GM19099 (cell line): ENCODE data around the gene NUCB1.

Experiments
- POLR2A ChIP-seq: IDR thresholded peaks from 3 replicates; pipeline ENCODE4 v1.6.1; 2011; ENCODE audit warnings: low read depth; ENCODE audit not compliant: insufficient read length; ENCODE audit errors: extremely low read depth

NUCB1 gene

GRCh38 chr19:48922548-48923490, 22.7 kb downstream of the NUCB1 start:
- no peak for TF ChIP-seq POLR2A

- TF ChIP-seq POLR2A = no peak
These were observed 25.2 kb downstream of the NUCB1 start for GRCh38 chr19:48925240-48925843.

- TF ChIP-seq POLR2A = no peak
These were observed 26.8 kb downstream of the NUCB1 start for GRCh38 chr19:48926909-48927308.

- no peak for TF ChIP-seq POLR2A
These were observed 28.3 kb downstream of the NUCB1 start for GRCh38 chr19:48928164-48929025.

- TF ChIP-seq POLR2A = no peak
These were observed 33.3 kb downstream of the NUCB1 start, which contains the start of gene DHDH for GRCh38 chr19:48933382-48933932. Gene DHDH (plus strand): TSS chr19:48933699. CDS start chr19:48933722, 23 bp downstream.

GRCh38 chr19:48934837-48935236, 34.7 kb downstream of the NUCB1 start:
- no peak for TF ChIP-seq POLR2A

GRCh38 chr19:48935864-48936263, 35.8 kb downstream of the NUCB1 start:
- TF ChIP-seq POLR2A = no peak

GRCh38 chr19:48938256-48938655, 38.1 kb downstream of the NUCB1 start:
- no peak for TF ChIP-seq POLR2A

- TF ChIP-seq POLR2A = no peak
These were observed 40.8 kb downstream of the NUCB1 start for GRCh38 chr19:48940902-48941301.

GRCh38 chr19:48943081-48943480, 43.0 kb downstream of the NUCB1 start:
- TF ChIP-seq POLR2A = no peak

GRCh38 chr19:48945415-48945814, 45.3 kb downstream of the NUCB1 start:
- no peak for TF ChIP-seq POLR2A

- no peak for TF ChIP-seq POLR2A
These were observed 45.7 kb downstream of the NUCB1 start for GRCh38 chr19:48945817-48946216.

GRCh38 chr19:48946463-48947257, 46.5 kb downstream of the NUCB1 start:
- no peak for TF ChIP-seq POLR2A

- no peak for TF ChIP-seq POLR2A
These were observed 47.1 kb downstream of the NUCB1 start for GRCh38 chr19:48947258-48947542.
